Panc1 (cell line): ENCODE data around the gene IRGM.

Source experiments
- POLR2AphosphoS5 ChIP-seq: IDR thresholded peaks from 2 replicates; pipeline ENCODE4 v1.6.1; 2012; ENCODE audit warnings: mild to moderate bottlenecking, low read depth, low read length, moderate library complexity
- SIN3A ChIP-seq: IDR thresholded peaks from 2 replicates; pipeline ENCODE4 v1.6.1; 2012; ENCODE audit warnings: low read depth, mild to moderate bottlenecking, low read length, moderate library complexity, borderline replicate concordance; ENCODE audit not compliant: insufficient read depth
- TCF7L2 ChIP-seq: IDR thresholded peaks from 2 replicates; pipeline ENCODE4 v1.6.1; 2011; ENCODE audit warnings: mild to moderate bottlenecking, low read depth, low read length, inconsistent platforms
- TF ChIP-seq, protein P1 (sequence below): fragments of 450-650 bp; IDR thresholded peaks from 2 replicates; pipeline ENCODE4 v1.5.1; 2017; ENCODE audit warnings: mild to moderate bottlenecking
- TF ChIP-seq, protein P2 (sequence below), 2 experiments: IDR thresholded peaks; 2 replicates each; pipeline ENCODE4 v1.6.1; 2011 to 2012; ENCODE audit warnings: low read depth in 2 of 2, control low read depth in 1 of 2, low read length in 1 of 2, mild to moderate bottlenecking in 1 of 2, moderate library complexity in 1 of 2; ENCODE audit not compliant: insufficient read depth in 1 of 2

DNA sequence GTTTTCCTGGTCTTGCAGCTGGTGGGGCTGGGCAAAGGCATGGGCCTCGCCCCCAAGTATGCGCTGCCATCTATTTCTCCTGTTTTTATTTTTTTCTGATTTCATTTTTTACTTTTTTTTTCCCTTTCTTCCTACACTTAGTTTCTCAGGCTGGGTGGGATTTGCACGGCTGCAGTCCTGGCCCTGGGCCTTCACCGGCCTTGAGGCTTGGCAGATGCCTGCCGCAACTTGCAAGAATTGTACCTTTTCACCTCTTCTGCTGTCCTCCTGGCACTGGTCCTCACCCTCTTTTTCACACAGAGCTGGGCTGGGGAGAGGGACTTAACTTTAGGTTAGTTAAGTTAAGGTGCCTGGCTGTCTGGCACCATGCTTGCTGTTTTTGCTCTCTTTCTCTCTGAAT, 10.3 kb upstream of the IRGM start:
- TF ChIP-seq, protein P1, sequence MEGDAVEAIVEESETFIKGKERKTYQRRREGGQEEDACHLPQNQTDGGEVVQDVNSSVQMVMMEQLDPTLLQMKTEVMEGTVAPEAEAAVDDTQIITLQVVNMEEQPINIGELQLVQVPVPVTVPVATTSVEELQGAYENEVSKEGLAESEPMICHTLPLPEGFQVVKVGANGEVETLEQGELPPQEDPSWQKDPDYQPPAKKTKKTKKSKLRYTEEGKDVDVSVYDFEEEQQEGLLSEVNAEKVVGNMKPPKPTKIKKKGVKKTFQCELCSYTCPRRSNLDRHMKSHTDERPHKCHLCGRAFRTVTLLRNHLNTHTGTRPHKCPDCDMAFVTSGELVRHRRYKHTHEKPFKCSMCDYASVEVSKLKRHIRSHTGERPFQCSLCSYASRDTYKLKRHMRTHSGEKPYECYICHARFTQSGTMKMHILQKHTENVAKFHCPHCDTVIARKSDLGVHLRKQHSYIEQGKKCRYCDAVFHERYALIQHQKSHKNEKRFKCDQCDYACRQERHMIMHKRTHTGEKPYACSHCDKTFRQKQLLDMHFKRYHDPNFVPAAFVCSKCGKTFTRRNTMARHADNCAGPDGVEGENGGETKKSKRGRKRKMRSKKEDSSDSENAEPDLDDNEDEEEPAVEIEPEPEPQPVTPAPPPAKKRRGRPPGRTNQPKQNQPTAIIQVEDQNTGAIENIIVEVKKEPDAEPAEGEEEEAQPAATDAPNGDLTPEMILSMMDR = no peak
- TF ChIP-seq POLR2AphosphoS5 (no peak), SIN3A (no peak), TCF7L2 (no peak)
- TF ChIP-seq, protein P2, sequence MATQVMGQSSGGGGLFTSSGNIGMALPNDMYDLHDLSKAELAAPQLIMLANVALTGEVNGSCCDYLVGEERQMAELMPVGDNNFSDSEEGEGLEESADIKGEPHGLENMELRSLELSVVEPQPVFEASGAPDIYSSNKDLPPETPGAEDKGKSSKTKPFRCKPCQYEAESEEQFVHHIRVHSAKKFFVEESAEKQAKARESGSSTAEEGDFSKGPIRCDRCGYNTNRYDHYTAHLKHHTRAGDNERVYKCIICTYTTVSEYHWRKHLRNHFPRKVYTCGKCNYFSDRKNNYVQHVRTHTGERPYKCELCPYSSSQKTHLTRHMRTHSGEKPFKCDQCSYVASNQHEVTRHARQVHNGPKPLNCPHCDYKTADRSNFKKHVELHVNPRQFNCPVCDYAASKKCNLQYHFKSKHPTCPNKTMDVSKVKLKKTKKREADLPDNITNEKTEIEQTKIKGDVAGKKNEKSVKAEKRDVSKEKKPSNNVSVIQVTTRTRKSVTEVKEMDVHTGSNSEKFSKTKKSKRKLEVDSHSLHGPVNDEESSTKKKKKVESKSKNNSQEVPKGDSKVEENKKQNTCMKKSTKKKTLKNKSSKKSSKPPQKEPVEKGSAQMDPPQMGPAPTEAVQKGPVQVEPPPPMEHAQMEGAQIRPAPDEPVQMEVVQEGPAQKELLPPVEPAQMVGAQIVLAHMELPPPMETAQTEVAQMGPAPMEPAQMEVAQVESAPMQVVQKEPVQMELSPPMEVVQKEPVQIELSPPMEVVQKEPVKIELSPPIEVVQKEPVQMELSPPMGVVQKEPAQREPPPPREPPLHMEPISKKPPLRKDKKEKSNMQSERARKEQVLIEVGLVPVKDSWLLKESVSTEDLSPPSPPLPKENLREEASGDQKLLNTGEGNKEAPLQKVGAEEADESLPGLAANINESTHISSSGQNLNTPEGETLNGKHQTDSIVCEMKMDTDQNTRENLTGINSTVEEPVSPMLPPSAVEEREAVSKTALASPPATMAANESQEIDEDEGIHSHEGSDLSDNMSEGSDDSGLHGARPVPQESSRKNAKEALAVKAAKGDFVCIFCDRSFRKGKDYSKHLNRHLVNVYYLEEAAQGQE (IDR thresholded peaks at IDR 0.05; ENCODE audit: insufficient read depth in 1 of 2, low read depth in 2 of 2, low read length in 1 of 2) = no peak
